Measurements from ENCODE around the gene PABPC1L.

Gene PABPC1L

DNA sequence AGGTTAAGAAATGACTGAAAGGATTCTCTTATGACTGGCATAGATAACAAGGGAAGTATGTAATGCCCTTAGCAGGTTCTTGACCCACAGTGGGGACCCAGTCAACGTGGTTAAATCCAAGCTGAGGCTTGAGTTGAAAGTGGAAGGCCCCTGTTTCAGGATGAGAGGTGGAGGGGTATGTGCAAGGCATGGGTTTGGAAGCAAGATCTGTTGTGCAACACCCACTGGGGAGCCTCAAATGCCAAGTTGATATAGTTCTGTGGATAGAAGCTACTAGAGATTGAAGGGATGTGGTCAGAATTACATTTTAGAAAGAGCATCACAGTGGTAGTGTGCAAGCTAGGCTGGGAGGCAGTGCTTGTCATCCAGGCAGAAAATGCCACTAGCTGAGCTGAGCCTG is 5.1 kb downstream of the PABPC1L start:
- no peak for TF ChIP-seq CTCF (IDR thresholded peaks at IDR 0.05; ENCODE audit: low read depth, low read length)
- H3K4me3 ChIP-seq (replicated peaks in 1 of 2; ENCODE audit: low read depth in 2 of 2, low read length in 2 of 2), result no peak overlapping the region
- no peak for DNase-seq (ENCODE audit: low read depth in 2 of 2)

DNA sequence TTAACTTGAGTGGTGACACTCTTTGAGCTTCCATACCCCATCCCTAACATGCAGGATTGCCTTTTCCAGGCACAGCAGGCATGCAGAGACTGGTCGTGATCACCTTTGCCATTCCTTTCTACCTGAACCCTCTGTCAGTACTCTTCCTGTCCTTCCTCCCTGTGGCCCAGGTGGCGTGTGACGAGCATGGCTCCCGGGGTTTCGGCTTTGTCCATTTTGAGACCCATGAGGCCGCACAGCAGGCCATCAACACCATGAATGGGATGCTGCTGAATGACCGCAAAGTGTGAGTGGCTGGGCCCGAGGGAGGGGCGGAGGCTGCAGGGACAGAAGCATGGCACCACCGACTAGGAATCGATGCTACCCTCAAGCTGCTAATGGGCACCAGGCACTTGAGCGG is 6.7 kb downstream of the PABPC1L start:
- no peak for TF ChIP-seq CTCF (IDR thresholded peaks at IDR 0.05; ENCODE audit: low read depth, low read length)
- no peak for DNase-seq (ENCODE audit: low read depth in 2 of 2)

GRCh38 chr20:44917399-44917798 is 7.5 kb downstream of the PABPC1L start:
- H3K4me3 ChIP-seq (replicated peaks in 1 of 2; ENCODE audit: low read depth in 2 of 2, low read length in 2 of 2), result no peak overlapping the region
- no peak for TF ChIP-seq CTCF (IDR thresholded peaks at IDR 0.05; ENCODE audit: low read depth, low read length)
- no peak for DNase-seq (ENCODE audit: low read depth in 2 of 2)

More for the DNA sequence above, 6.7 kb downstream of the PABPC1L start:
- no peak overlapping the region for H3K4me3 ChIP-seq (replicated peaks in 1 of 2; ENCODE audit: low read depth in 2 of 2, low read length in 2 of 2)

DNA sequence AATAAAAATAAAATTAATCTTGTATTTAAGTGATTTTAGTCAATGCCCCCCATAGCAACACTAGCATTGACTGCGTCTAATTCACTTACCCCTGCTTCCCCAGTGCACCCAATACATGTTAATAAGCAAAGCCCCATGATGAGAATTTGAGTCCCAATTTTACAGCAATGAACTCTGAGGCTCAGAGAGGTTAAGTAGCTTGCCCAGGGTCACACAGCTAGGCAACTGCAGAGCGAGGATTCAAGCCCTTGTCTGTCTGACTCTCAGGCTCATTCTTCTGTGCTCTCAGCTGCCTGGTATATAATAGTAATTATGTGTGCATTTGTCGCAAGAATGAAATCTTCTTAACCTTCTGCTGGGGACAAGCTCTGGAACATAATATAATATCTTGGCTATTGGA is 8.5 kb downstream of the PABPC1L start:
- no peak overlapping the region for H3K4me3 ChIP-seq (replicated peaks in 1 of 2; ENCODE audit: low read depth in 2 of 2, low read length in 2 of 2)
- TF ChIP-seq CTCF (IDR thresholded peaks at IDR 0.05; ENCODE audit: low read depth, low read length), result no peak
- DNase-seq (ENCODE audit: low read depth in 2 of 2), result no peak

- TF ChIP-seq CTCF (IDR thresholded peaks at IDR 0.05; ENCODE audit: low read depth, low read length), result no peak
- DNase-seq (ENCODE audit: low read depth in 2 of 2), result no peak
- H3K4me3 ChIP-seq (replicated peaks in 1 of 2; ENCODE audit: low read depth in 2 of 2, low read length in 2 of 2), result no peak overlapping the region
These were observed 8.9 kb downstream of the PABPC1L start for GRCh38 chr20:44918761-44919160.

DNA sequence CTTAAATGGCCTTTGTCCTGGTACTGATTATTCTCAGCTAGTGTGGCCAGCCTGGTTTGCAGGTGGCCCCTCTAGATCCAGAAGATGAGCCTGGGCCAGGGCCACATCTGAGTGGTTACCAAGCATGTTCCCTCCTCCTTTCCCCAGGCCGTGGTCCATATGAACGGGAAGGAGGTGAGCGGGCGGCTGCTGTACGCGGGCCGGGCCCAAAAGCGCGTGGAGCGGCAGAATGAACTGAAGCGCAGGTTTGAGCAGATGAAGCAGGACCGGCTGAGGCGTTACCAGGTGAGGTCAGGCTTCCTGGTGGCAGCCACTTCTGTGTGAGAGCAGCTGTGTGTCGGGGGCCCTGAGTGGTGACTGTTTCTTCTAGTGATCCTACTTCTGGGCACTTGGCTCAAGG is 11.6 kb downstream of the PABPC1L start:
- TF ChIP-seq CTCF (IDR thresholded peaks at IDR 0.05; ENCODE audit: low read depth, low read length), result no peak
- H3K4me3 ChIP-seq (replicated peaks in 1 of 2; ENCODE audit: low read depth in 2 of 2, low read length in 2 of 2), result no peak overlapping the region
- no peak for DNase-seq (ENCODE audit: low read depth in 2 of 2)

GRCh38 chr20:44924541-44924940 is 14.7 kb downstream of the PABPC1L start:
- TF ChIP-seq CTCF (IDR thresholded peaks at IDR 0.05; ENCODE audit: low read depth, low read length), result no peak
- peak in 1 of 2 donors; percentile 32 for DNase-seq (ENCODE audit: low read depth in 2 of 2)
- H3K4me3 ChIP-seq (replicated peaks in 1 of 2; ENCODE audit: low read depth in 2 of 2, low read length in 2 of 2), result no peak overlapping the region
